ENCODE data around the gene INKA2.
"Not testable (repeated sequence)": the region's sequence is repeated elsewhere in the genome, so short reads cannot be mapped to it uniquely, and the experiment has no call there.

Gene INKA2

GRCh38 chr1:111750856-111751255 lies 11.7 kb upstream of the INKA2 start:
- DNase-seq (ENCODE audit: low read depth in 2 of 2) = no peak

GRCh38 chr1:111749628-111750027 lies 10.4 kb upstream of the INKA2 start:
- no peak for DNase-seq (ENCODE audit: low read depth in 2 of 2)

- no peak for DNase-seq (ENCODE audit: low read depth in 2 of 2)
Observed at GRCh38 chr1:111747947-111748346, 8.8 kb upstream of the INKA2 start.

- DNase-seq (ENCODE audit: low read depth in 2 of 2) = peak; percentile 21 to 22
Observed at GRCh38 chr1:111747282-111747734, 8.1 kb upstream of the INKA2 start.

- no peak for DNase-seq (ENCODE audit: low read depth in 2 of 2)
Observed at GRCh38 chr1:111746614-111746999, 7.4 kb upstream of the INKA2 start.

GRCh38 chr1:111745675-111746613 lies 6.7 kb upstream of the INKA2 start:
- DNase-seq (ENCODE audit: low read depth in 2 of 2) = no peak

- no peak for DNase-seq (ENCODE audit: low read depth in 2 of 2)
Observed at GRCh38 chr1:111743679-111744101, 4.5 kb upstream of the INKA2 start.

GRCh38 chr1:111742938-111743549 lies 3.8 kb upstream of the INKA2 start:
- DNase-seq (ENCODE audit: low read depth in 2 of 2) = no peak

- DNase-seq (ENCODE audit: low read depth in 2 of 2) = not testable (repeated sequence)
Observed at GRCh38 chr1:111742292-111742691, 3.1 kb upstream of the INKA2 start.

- DNase-seq (ENCODE audit: low read depth in 2 of 2) = no peak
Observed at GRCh38 chr1:111739925-111740765, 950 bp upstream of the INKA2 start.

- DNase-seq (ENCODE audit: low read depth in 2 of 2) = no peak
Observed at GRCh38 chr1:111738436-111739193, 580 bp downstream of the INKA2 start.

- no peak for DNase-seq (ENCODE audit: low read depth in 2 of 2)
Observed at GRCh38 chr1:111738133-111738435, 1.1 kb downstream of the INKA2 start.

- DNase-seq (ENCODE audit: low read depth in 2 of 2) = no peak
Observed at GRCh38 chr1:111737216-111738132, 1.7 kb downstream of the INKA2 start.

- DNase-seq (ENCODE audit: low read depth in 2 of 2) = no peak
Observed at GRCh38 chr1:111736548-111737215, 2.5 kb downstream of the INKA2 start.

GRCh38 chr1:111735858-111736544 lies 3.2 kb downstream of the INKA2 start:
- DNase-seq (ENCODE audit: low read depth in 2 of 2) = no peak

- DNase-seq (ENCODE audit: low read depth in 2 of 2) = no peak
Observed at GRCh38 chr1:111735321-111735720, 3.9 kb downstream of the INKA2 start.

GRCh38 chr1:111734856-111735255 lies 4.3 kb downstream of the INKA2 start:
- no peak for DNase-seq (ENCODE audit: low read depth in 2 of 2)

GRCh38 chr1:111734426-111734825 lies 4.8 kb downstream of the INKA2 start:
- DNase-seq (ENCODE audit: low read depth in 2 of 2) = no peak

GRCh38 chr1:111733992-111734341 lies 5.2 kb downstream of the INKA2 start:
- DNase-seq (ENCODE audit: low read depth in 2 of 2) = no peak
